ENCODE data around the gene AFF3. TPM values are rescaled to one million over a fixed set of nuclear protein-coding genes. Genes with fewer than 3 reads are reported as not detected.

Gene AFF3
- total and polyA plus RNA-seq, 2 of the 4 experiments (the other 2 are of a cell fraction), result 12.9 to 14.3 TPM

- Histone ChIP-seq H2BK120ac (ENCODE audit: low read depth, low read length) (no peak overlapping the region), H2AK9ac (replicated peaks; ENCODE audit: low read depth, low read length, poor library complexity) (no peak overlapping the region), H3K4me2 (ENCODE audit: low read depth, low read length) (no peak overlapping the region), H3K9ac (ENCODE audit: low read depth, low read length) (no peak overlapping the region), H4K20me1 (ENCODE audit: insufficient read depth, low read length) (no peaks in the 10 kb centered on the region), H2BK20ac (ENCODE audit: low read depth, low read length) (no peak overlapping the region), H4K91ac (ENCODE audit: insufficient read depth, low read depth, low read length) (no peak overlapping the region), H3K56ac (ENCODE audit: extremely low read depth, insufficient read depth, low read length) (no peak overlapping the region), H3K23ac (ENCODE audit: low read depth, low read length) (no peak overlapping the region), H3K4ac (ENCODE audit: low read depth, low read length) (no peak overlapping the region), H3K14ac (replicated peaks; ENCODE audit: low read depth, low read length) (no peak overlapping the region), H3K27ac (ENCODE audit: insufficient read depth, low read length) (no peak overlapping the region), H3K27me3 (ENCODE audit: control insufficient read depth, insufficient read depth, low read length) (no peaks in the 10 kb centered on the region), H3K36me3 (ENCODE audit: control insufficient read depth, insufficient read depth, low read length) (peaks cover 9% of the 10 kb centered on the region), H2BK15ac (ENCODE audit: low read depth, low read length) (no peak overlapping the region), H2BK5ac (ENCODE audit: low read depth, low read length, poor library complexity, severe bottlenecking) (no peak overlapping the region), H3K79me1 (ENCODE audit: low read depth in 1 of 2, low read length in 2 of 2) (peaks cover 35 to 58% of the 10 kb centered on the region in 2 experiments), H3K9me1 (ENCODE audit: insufficient read depth, low read length) (0 out of 2 replicates have a peak, but pooled peaks cover 8% of the 10 kb centered on the region), H2AK5ac (ENCODE audit: low read depth, low read length) (no peak overlapping the region), H3K9me3 (ENCODE audit: control insufficient read depth, insufficient read depth, low read length) (no peaks in the 10 kb centered on the region), H3K4me3 (ENCODE audit: insufficient read depth, low read depth, low read length) (no peak overlapping the region), H4K5ac (ENCODE audit: low read depth, low read length) (no peak overlapping the region), H2AFZ (replicated peaks; ENCODE audit: low read length, poor library complexity) (no peak overlapping the region), H4K8ac (ENCODE audit: low read depth in 2 of 2, low read length in 2 of 2) (no peak overlapping the region), H3K4me1 (ENCODE audit: control insufficient read depth, insufficient read depth, low read length) (no peaks in the 10 kb centered on the region), H3K18ac (ENCODE audit: low read depth, low read length) (no peak overlapping the region)
- no peak for ATAC-seq (ENCODE audit: low read depth)
- ChIA-PET CTCF (no interaction called here), POLR2A (ENCODE audit: unreplicated experiment) (no interaction called here)
- no TSS peak for BruUV-seq (replicated peaks)
- no peak for TF ChIP-seq RAD21 (IDR thresholded peaks at IDR 0.05; ENCODE audit: low read length)
- no peak for TF ChIP-seq BHLHE40 (IDR thresholded peaks at IDR 0.05; ENCODE audit: low read depth, low read length)
- TF ChIP-seq CEBPB (IDR thresholded peaks at IDR 0.05; ENCODE audit: low read depth, low read length), result no peak
- TF ChIP-seq, protein P1, sequence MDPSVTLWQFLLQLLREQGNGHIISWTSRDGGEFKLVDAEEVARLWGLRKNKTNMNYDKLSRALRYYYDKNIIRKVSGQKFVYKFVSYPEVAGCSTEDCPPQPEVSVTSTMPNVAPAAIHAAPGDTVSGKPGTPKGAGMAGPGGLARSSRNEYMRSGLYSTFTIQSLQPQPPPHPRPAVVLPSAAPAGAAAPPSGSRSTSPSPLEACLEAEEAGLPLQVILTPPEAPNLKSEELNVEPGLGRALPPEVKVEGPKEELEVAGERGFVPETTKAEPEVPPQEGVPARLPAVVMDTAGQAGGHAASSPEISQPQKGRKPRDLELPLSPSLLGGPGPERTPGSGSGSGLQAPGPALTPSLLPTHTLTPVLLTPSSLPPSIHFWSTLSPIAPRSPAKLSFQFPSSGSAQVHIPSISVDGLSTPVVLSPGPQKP (IDR thresholded peaks at IDR 0.05; ENCODE audit: borderline replicate concordance, low read depth, low read length), result no peak
- no peak for TF ChIP-seq FOS (IDR thresholded peaks at IDR 0.05; ENCODE audit: low read depth, low read length)
- WGBS, 2 experiments (ENCODE audit: extremely low coverage in 2 of 2, insufficient read length in 1 of 2), result 100% methylated on average over 2 of the region's 7 CpGs; no CpG with 5 or more reads in 1 of the 2 experiments
- intact Hi-C loops (cut with micrococcal nuclease), result no loop called here
- dilution Hi-C loops (cut with HindIII; ENCODE audit: low sequenced_read_pairs, unreplicated experiment), result no loop called here
- DNase-seq, result no peak
- in situ Hi-C loops (cut with MboI; ENCODE audit: low sequenced_read_pairs), result no loop called here
Observed at GRCh38 chr2:100039291-100039980, 103.0 kb downstream of the AFF3 start.

Measured in IMR-90 (cell line).